HCT116 (cell line): ENCODE results near the gene C1QL3.

Source experiments
- CBX3 ChIP-seq: IDR thresholded peaks from 2 replicates; pipeline ENCODE4 v1.6.1; 2012; ENCODE audit warnings: low read depth
- CTCF ChIP-seq, 3 experiments: fragments of 200-600 bp in 1 of 3; sonication (generic) in 1 of 3; IDR thresholded peaks in 2 of 3; conservative IDR thresholded peaks in 1 of 3; 2 replicates each; pipeline ENCODE4 v1.5.1; 2012 to 2017; ENCODE audit warnings: low read depth in 2 of 3, low read length in 2 of 3, antibody characterized with exemption in 1 of 3, borderline replicate concordance in 1 of 3, control low read depth in 1 of 3, mild to moderate bottlenecking in 1 of 3, mixed read lengths in 1 of 3, mixed run types in 1 of 3, moderate library complexity in 1 of 3; ENCODE audit not compliant: insufficient read depth in 1 of 3
- EZH2phosphoT487 ChIP-seq: fragments of 200-600 bp; IDR thresholded peaks from 2 replicates; pipeline ENCODE4 v1.6.1; 2018; ENCODE audit warnings: antibody characterized with exemption, borderline replicate concordance
- JUND ChIP-seq: IDR thresholded peaks from 2 replicates; pipeline ENCODE4 v1.6.1; 2012
- POLR2A ChIP-seq: IDR thresholded peaks from 2 replicates; pipeline ENCODE4 v1.7.0; 2011; ENCODE audit warnings: borderline replicate concordance; ENCODE audit not compliant: insufficient read depth, insufficient read length; ENCODE audit errors: extremely low read depth
- REST ChIP-seq: IDR thresholded peaks from 2 replicates; pipeline ENCODE4 v1.6.1; 2012; ENCODE audit warnings: low read depth
- ZNF274 ChIP-seq: fragments of 200-500 bp; sonication (Bioruptor generic); IDR thresholded peaks from 2 replicates; pipeline ENCODE4 v1.6.1; 2014; ENCODE audit warnings: mild to moderate bottlenecking, low read depth, low read length, inconsistent platforms
- TF ChIP-seq, protein P1 (sequence below): IDR thresholded peaks from 2 replicates; pipeline ENCODE4 v1.6.1; 2011; ENCODE audit warnings: mild to moderate bottlenecking, low read length, moderate library complexity; ENCODE audit not compliant: insufficient replicate concordance; ENCODE audit errors: extremely low read depth

DNA sequence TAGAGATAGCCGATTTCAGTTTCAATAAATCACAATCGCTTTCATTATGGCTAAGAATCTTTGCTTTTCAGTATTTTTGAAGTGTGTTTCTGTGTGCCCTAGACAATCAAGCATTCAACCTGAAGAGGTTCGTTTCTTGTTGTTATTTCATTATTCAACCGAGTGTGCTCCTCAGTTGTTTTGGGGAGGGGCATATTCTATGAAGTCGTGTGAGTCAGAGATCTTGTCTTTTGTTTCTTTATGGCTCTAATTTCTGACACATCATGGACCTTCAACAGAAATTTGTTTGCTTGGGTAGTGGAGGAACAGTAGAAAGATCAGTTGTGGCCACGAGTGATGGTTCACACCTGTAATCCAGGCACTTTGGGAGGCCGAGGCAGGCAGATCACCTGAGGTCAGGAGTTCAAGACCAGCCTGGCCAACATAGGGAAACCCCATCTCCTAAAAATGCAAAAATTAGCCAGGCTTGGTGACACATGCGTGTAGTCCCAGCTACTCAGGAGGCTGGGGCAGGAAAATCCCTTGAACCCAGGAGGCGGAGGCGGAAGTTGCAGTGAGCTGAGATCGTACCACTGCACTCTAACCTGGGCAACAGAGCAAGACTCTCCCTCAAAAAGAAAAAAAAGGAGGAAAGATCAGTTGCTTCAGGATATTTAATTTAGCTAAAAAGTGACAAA, 38.3 kb downstream of the C1QL3 start:
- TF ChIP-seq CTCF (IDR thresholded peaks at IDR 0.05 in 2 of 3, conservative IDR thresholded peaks at IDR 0.05 in 1 of 3; ENCODE audit: borderline replicate concordance in 1 of 3, insufficient read depth in 1 of 3, low read depth in 2 of 3, low read length in 2 of 3) (no peak), EZH2phosphoT487 (no peak), ZNF274 (no peak), POLR2A (no peak), JUND (no peak), CBX3 (no peak), REST (no peak)
- TF ChIP-seq, protein P1, sequence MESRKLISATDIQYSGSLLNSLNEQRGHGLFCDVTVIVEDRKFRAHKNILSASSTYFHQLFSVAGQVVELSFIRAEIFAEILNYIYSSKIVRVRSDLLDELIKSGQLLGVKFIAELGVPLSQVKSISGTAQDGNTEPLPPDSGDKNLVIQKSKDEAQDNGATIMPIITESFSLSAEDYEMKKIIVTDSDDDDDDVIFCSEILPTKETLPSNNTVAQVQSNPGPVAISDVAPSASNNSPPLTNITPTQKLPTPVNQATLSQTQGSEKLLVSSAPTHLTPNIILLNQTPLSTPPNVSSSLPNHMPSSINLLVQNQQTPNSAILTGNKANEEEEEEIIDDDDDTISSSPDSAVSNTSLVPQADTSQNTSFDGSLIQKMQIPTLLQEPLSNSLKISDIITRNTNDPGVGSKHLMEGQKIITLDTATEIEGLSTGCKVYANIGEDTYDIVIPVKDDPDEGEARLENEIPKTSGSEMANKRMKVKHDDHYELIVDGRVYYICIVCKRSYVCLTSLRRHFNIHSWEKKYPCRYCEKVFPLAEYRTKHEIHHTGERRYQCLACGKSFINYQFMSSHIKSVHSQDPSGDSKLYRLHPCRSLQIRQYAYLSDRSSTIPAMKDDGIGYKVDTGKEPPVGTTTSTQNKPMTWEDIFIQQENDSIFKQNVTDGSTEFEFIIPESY: no peak
